ENCODE measurements around the gene CNIH3.

DNA sequence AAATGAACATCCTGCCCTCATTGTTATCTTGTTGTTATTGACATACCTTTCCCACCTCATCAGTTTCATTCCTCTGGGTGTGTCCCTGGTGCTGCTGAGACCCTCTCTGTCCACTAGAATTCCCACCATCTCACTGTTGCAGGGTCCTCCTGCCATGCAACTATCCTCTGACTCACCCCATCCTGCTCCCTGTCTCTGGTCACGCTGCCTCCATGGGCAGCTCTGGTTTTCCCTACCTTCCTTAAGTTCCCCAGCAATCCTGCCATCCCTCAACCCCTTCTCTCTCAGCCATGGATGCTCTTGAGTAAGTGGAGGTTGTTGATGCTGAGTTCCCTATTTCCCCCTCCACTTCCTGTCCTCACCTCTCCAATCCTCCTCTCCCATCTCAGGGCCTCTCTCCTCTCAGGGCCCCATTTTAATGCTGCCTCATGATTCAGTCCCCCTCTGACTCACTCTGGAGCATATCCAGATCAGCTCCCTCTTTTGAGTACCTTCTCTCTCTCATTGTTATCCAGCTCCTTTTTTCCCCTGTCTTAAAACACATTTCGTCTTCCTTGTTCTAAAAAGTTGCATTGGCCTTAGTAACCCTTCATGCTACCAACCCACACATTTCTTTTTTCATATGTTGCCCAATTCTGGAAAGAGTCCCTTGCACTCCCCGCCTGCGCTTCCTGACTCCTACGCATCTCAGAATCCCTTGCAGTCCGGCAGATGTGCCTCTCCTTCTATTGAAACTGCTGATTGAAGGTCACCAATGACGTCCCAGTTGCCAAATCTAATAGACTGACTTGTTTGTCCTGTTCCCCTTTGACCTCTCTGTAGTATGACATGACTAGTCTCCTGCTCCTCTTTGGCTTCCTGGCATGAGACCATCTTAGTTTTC lies 92.0 kb downstream of the CNIH3 start:
- TF ChIP-seq, protein P1, sequence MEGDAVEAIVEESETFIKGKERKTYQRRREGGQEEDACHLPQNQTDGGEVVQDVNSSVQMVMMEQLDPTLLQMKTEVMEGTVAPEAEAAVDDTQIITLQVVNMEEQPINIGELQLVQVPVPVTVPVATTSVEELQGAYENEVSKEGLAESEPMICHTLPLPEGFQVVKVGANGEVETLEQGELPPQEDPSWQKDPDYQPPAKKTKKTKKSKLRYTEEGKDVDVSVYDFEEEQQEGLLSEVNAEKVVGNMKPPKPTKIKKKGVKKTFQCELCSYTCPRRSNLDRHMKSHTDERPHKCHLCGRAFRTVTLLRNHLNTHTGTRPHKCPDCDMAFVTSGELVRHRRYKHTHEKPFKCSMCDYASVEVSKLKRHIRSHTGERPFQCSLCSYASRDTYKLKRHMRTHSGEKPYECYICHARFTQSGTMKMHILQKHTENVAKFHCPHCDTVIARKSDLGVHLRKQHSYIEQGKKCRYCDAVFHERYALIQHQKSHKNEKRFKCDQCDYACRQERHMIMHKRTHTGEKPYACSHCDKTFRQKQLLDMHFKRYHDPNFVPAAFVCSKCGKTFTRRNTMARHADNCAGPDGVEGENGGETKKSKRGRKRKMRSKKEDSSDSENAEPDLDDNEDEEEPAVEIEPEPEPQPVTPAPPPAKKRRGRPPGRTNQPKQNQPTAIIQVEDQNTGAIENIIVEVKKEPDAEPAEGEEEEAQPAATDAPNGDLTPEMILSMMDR (IDR thresholded peaks at IDR 0.05; ENCODE audit: insufficient read depth, low read length, poor library complexity, severe bottlenecking), result no peak
- no peak for TF ChIP-seq EZH2phosphoT487 (conservative IDR thresholded peaks at IDR 0.05; ENCODE audit: low read length)
